Choroid plexus epithelial cell (primary cell): ENCODE data around the gene ZCCHC14.

Experiments used
- DNase-seq: peaks from one replicate; pipeline ENCODE4 v3.0.0-alpha.2; 2010; ENCODE audit warnings: low read depth
- H3K4me3 ChIP-seq: 2 replicates; pipeline ENCODE4 v1.5.1; 2011; ENCODE audit warnings: low read depth, mild to moderate bottlenecking, control low read depth, low read length, moderate library complexity
- TF ChIP-seq, protein P1 (sequence below): conservative IDR thresholded peaks from 2 replicates; pipeline ENCODE4 v1.5.1; 2011; ENCODE audit warnings: low read depth, mild to moderate bottlenecking, control low read depth, inconsistent platforms, low read length, moderate library complexity

Gene ZCCHC14

DNA sequence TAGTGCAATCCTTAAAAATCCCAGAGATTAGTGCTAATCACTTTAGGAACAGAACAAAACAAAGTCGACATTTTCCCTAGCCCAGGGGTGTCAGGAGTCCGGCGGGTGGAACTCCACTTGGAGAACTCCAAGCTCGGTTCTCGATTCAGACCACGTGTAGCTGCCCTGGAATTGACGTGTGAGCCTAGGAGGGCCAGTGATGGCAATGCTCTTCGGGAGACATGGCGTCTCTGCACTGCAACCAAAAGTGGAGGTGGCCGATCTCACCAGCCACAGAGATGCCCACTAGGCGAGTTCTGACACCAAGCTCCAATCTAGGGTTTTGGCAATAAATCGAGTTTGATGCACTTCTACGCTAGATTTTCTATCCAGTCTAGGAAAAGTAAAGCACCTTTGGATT is 83.0 kb downstream of the ZCCHC14 start:
- no peak overlapping the region for H3K4me3 ChIP-seq
- TF ChIP-seq, protein P1, sequence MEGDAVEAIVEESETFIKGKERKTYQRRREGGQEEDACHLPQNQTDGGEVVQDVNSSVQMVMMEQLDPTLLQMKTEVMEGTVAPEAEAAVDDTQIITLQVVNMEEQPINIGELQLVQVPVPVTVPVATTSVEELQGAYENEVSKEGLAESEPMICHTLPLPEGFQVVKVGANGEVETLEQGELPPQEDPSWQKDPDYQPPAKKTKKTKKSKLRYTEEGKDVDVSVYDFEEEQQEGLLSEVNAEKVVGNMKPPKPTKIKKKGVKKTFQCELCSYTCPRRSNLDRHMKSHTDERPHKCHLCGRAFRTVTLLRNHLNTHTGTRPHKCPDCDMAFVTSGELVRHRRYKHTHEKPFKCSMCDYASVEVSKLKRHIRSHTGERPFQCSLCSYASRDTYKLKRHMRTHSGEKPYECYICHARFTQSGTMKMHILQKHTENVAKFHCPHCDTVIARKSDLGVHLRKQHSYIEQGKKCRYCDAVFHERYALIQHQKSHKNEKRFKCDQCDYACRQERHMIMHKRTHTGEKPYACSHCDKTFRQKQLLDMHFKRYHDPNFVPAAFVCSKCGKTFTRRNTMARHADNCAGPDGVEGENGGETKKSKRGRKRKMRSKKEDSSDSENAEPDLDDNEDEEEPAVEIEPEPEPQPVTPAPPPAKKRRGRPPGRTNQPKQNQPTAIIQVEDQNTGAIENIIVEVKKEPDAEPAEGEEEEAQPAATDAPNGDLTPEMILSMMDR, result no peak
- no peak for DNase-seq

- H3K4me3 ChIP-seq, result no peak overlapping the region
- DNase-seq, result no peak
- TF ChIP-seq, protein P1, result no peak
Measured at GRCh38 chr16:87409153-87409552, 83.7 kb downstream of the ZCCHC14 start.

DNA sequence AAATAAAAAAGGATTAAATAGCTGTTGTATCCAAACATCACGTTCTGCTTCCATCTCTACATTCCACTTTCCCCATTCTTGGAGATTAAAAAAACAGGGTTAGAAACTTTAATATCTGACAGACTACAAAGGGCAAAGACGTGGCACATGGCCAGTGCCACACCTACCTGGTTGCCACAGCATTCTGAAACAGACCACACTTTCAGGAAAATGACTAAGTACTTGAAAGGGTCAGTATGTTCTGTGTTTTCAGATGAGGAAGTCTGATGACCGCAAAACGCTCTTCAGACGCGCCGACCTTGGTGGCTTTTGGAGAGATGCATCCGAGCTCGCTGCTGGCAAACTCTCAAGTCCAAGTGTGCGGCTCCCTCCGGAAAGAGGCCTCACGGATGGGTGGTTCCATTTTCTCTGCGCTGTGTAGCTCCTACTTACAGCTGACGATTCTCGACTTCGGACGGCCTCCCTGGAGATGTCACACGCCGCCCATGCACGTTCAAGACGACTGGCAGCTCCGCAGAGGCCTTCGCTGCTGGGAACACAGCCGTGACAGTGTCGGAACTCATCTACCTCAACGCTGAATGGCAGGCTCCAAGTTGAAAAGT is 85.2 kb downstream of the ZCCHC14 start:
- no peak for DNase-seq
- H3K4me3 ChIP-seq, result no peak overlapping the region
- TF ChIP-seq, protein P1, result no peak

- H3K4me3 ChIP-seq, result no peak overlapping the region
- DNase-seq, result no peak
- TF ChIP-seq, protein P1, result no peak
Measured at GRCh38 chr16:87406495-87407088, 86.2 kb downstream of the ZCCHC14 start.

- TF ChIP-seq, protein P1, result no peak
- DNase-seq, result no peak
- no peak overlapping the region for H3K4me3 ChIP-seq
Measured at GRCh38 chr16:87404764-87405625, 87.8 kb downstream of the ZCCHC14 start.

DNA sequence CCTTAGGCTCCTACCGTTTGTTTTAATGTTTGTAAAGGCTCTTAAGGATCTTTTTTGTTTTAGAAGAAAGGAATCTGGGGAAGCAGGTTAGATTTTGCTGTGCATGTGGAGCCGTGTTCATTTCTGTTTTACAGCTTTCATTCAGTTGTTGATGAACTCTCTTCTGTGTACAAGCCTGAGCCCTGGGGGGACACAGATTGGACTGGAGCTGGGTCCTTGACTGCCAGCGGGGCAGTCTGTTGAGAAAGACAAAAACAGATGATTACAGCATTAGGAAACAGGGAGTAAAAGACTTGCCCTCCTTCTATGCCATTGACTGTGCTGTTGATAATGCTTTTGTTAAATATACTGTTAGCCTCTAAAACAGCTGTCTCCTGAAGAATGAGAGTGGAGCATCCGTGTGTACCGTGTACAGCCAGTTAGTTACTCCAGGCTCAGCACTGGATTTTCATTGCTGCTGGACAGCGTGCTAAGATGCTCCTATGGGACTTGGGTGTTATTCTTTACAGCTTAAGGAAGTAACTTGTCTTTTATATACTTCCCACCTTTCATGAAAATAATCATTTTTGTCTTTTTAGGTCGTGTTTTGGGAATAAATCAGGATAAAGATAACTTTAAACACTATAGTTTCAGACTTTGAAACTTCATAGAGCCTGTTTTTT is 97.5 kb downstream of the ZCCHC14 start:
- DNase-seq, result no peak
- H3K4me3 ChIP-seq, result no peak overlapping the region
- TF ChIP-seq, protein P1, result no peak
